Fibroblast of the aortic adventitia (primary cell): Measurements from ENCODE around the gene PRKAR2A. TPM values are rescaled to one million over a fixed set of nuclear protein-coding genes. Genes with fewer than 3 reads are reported as not detected.
"Not testable (repeated sequence)": the region's sequence is repeated elsewhere in the genome, so short reads cannot be mapped to it uniquely, and the experiment has no call there.

ENCODE experiments used
- DNase-seq: peaks from one replicate; pipeline ENCODE4 v3.0.0-alpha.2; 2010; ENCODE audit warnings: low read depth
- H3K4me3 ChIP-seq: 2 replicates; pipeline ENCODE4 v1.5.1; 2011; ENCODE audit warnings: low read depth, mild to moderate bottlenecking, control low read depth, low read length, moderate library complexity
- CTCF ChIP-seq: IDR thresholded peaks from 2 replicates; pipeline ENCODE4 v1.5.1; 2011; ENCODE audit warnings: mild to moderate bottlenecking, low read length, control low read depth, inconsistent platforms; ENCODE audit not compliant: insufficient read depth
- total RNA-seq: library from RNA; depleted of rRNA; stranded (reverse); fragments of >200 nt; gene quantifications from 2 replicates; pipeline ENCODE4 v1.2.3, GENCODE V29; 2012; ENCODE audit warnings: low replicate concordance

Gene PRKAR2A
- total RNA-seq, 1 donor = 43.4 TPM

GRCh38 chr3:48845170-48845569, 2.5 kb downstream of the PRKAR2A start:
- peak; percentile 54 for DNase-seq
- TF ChIP-seq CTCF = no peak
- peak overlapping the region; percentile 54 for H3K4me3 ChIP-seq

- H3K4me3 ChIP-seq = no peak overlapping the region
- no peak for DNase-seq
- no peak for TF ChIP-seq CTCF
Measured at GRCh38 chr3:48837163-48837562, 10.5 kb downstream of the PRKAR2A start.

DNA sequence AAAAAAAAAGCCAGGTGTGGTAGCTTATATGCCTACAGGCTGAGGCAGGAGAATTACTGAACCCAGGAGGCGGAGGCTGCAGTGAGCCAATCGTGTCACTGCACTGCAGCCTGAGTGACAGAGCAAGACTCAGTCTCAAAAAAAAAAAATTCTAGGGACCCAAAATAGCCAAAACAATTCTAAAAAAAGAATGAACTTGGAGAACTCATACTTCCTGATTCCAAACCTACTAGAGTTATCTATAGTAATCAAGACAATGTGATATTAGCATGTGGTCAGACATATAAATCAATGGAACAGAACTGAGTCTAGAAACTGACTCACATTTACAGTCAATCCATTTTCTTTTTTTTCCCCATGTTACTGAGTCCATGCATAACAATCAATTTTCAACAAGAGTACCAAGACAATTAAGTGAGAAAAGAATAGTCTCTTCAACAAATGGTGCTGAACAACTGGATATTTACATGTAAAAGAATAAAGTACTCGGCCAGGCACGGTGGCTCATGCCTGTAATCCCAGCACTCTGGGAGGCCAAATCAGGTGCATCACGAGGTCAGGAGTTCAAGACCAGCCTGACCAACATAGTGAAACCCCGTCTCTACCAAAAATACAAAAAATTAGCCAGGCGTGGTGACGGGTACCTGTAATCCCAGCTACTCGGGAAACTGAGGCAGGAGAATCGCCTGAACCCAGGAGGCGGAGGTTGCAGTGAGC, 11.9 kb downstream of the PRKAR2A start:
- no peak for TF ChIP-seq CTCF
- peak; percentile 25 for DNase-seq
- H3K4me3 ChIP-seq = no peak overlapping the region

DNA sequence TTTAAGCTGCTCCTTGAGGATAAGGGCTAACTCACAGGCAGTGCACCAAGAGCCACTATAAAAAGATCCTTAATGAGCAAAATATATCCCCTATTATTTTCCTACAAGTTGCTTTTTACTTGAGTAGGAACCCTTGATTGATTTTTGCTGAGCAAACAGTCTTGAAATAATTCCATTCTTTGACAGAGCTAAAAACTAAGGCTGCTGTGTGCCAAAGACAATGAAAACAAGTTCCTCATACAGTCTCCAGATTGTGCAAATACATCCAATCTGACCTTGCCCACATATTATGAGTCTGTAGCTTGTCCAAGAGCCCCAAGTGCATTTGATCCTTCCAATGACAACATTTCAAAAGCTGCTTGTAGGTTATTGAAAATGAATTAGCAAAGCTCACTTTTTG, 15.0 kb downstream of the PRKAR2A start:
- peak; percentile 54 for DNase-seq
- TF ChIP-seq CTCF = no peak
- no peak overlapping the region for H3K4me3 ChIP-seq

- no peak overlapping the region for H3K4me3 ChIP-seq
- no peak for TF ChIP-seq CTCF
- no peak for DNase-seq
Measured at GRCh38 chr3:48830715-48831114, 17.0 kb downstream of the PRKAR2A start.

DNA sequence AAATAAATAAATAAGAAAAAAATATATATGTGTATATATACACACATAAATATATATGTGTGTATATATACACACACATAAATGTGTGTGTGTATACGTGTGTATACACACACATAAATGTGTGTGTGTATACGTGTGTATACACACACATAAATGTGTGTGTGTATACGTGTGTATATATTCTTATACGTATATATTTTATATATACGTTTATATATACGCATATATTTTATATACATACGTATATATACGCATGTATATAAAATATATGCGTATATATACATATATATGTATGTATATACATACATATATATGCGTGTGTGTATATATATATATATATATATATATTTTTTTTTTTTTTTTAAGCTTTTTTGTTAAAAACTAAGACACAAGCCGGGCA, 18.1 kb downstream of the PRKAR2A start:
- not testable (repeated sequence) for H3K4me3 ChIP-seq, DNase-seq

DNA sequence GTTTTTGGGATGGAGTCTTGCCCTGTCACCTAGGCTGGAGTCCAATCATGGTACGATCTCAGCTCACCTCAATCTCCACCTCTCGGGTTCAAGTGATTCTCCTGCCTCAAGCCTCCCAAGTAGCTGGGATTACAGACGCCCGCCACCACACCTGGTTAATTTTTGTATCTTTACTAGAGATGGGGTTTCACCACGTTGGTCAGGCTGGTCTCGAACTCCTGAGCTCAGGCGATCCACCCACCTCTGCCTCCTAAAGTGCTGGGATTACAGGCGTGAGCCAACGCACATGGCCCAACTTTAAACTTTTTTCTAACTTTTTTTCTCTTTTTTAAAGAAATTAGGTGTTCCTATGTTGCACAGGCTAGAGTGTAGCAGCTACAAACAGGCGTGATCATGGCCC, 19.8 kb downstream of the PRKAR2A start:
- not testable (repeated sequence) for H3K4me3 ChIP-seq, DNase-seq

GRCh38 chr3:48826451-48826850, 21.2 kb downstream of the PRKAR2A start:
- no peak overlapping the region for H3K4me3 ChIP-seq
- no peak for TF ChIP-seq CTCF
- peak; percentile 97 for DNase-seq
